Measurements from ENCODE around the gene ADCY3. TPM values are rescaled to one million over a fixed set of nuclear protein-coding genes. Genes with fewer than 3 reads are reported as not detected.

ADCY3 gene
- total RNA-seq, 6 experiments from 2014 or later = 54.4 to 80.7 (median 72.0) TPM

- no peak for DNase-seq
- Mint-ChIP-seq H3K36me3 (ENCODE audit: low read depth) (peaks cover 4% of the 10 kb centered on the region; the same call in 1 of the 2 replicates), H3K4me1 (ENCODE audit: low read depth) (peaks cover 1% of the 10 kb centered on the region), H3K9me3 (no peaks in the 10 kb centered on the region), H3K4me3 (no peak overlapping the region), H3K27me3 (ENCODE audit: insufficient read depth) (no peaks in the 10 kb centered on the region; the same call in 1 of the 2 replicates), H3K27ac (no peak overlapping the region)
- no peak for TF ChIP-seq CTCF (IDR thresholded peaks at IDR 0.05)
Observed at GRCh38 chr2:24845691-24846090, 74.3 kb downstream of the ADCY3 start.

- TF ChIP-seq CTCF (IDR thresholded peaks at IDR 0.05) = no peak
- no peak overlapping the region for H3K4me3 Mint-ChIP-seq
- no peaks in the 10 kb centered on the region; the same call in 1 of the 2 replicates for H3K27me3 Mint-ChIP-seq (ENCODE audit: insufficient read depth)
- H3K9me3 Mint-ChIP-seq = no peaks in the 10 kb centered on the region
- peaks cover 4% of the 10 kb centered on the region; the same call in 1 of the 2 replicates for H3K36me3 Mint-ChIP-seq (ENCODE audit: low read depth)
- no peak for DNase-seq
- H3K27ac Mint-ChIP-seq = no peak overlapping the region
- no peaks in the 10 kb centered on the region for H3K4me1 Mint-ChIP-seq (ENCODE audit: low read depth)
Observed at GRCh38 chr2:24844023-24844685, 75.9 kb downstream of the ADCY3 start.

- H3K27ac Mint-ChIP-seq = no peak overlapping the region
Observed at GRCh38 chr2:24843330-24843860, 76.6 kb downstream of the ADCY3 start.

GRCh38 chr2:24842081-24843050, 77.7 kb downstream of the ADCY3 start:
- Mint-ChIP-seq H3K4me3 (no peak overlapping the region), H3K4me1 (ENCODE audit: low read depth) (no peaks in the 10 kb centered on the region), H3K9me3 (no peaks in the 10 kb centered on the region), H3K27ac (no peak overlapping the region), H3K27me3 (ENCODE audit: insufficient read depth) (no peaks in the 10 kb centered on the region; the same call in 1 of the 2 replicates), H3K36me3 (ENCODE audit: low read depth) (no peaks in the 10 kb centered on the region; the same call in 1 of the 2 replicates)
- no peak for DNase-seq
- no peak for TF ChIP-seq CTCF (IDR thresholded peaks at IDR 0.05)

More at GRCh38 chr2:24843330-24843860, 76.6 kb downstream of the ADCY3 start:
- DNase-seq = no peak
- no peaks in the 10 kb centered on the region for H3K4me1 Mint-ChIP-seq (ENCODE audit: low read depth)
- no peak overlapping the region for H3K4me3 Mint-ChIP-seq
- H3K27me3 Mint-ChIP-seq (ENCODE audit: insufficient read depth) = no peaks in the 10 kb centered on the region; the same call in 1 of the 2 replicates
- H3K36me3 Mint-ChIP-seq (ENCODE audit: low read depth) = peaks cover 2% of the 10 kb centered on the region; the same call in 1 of the 2 replicates
- no peak for TF ChIP-seq CTCF (IDR thresholded peaks at IDR 0.05)
- no peaks in the 10 kb centered on the region for H3K9me3 Mint-ChIP-seq

All from HFFc6 (cell line).